WTC11 (cell line): ENCODE measurements around the gene ZNF335. TPM values are rescaled to one million over a fixed set of nuclear protein-coding genes. Genes with fewer than 3 reads are reported as not detected.
A peak's percentile ranks its signal among the peaks of the same experiment; 100 is the strongest.

Source experiments
- ATAC-seq: fragments of 200-7000 bp; cut with Tn5 transposase; 2 replicates; pipeline ENCODE4 v1.10.0; 2021; ENCODE audit warnings: mild to moderate bottlenecking, moderate library complexity
- CTCF ChIA-PET: fragments of 300-600 bp; sonication (Branson Sonifier 250); formaldehyde crosslinking; loops from one replicate; lab custom pipeline; 2021; ENCODE audit warnings: antibody characterized with exemption; lab: Charles Lee
- POLR2A ChIA-PET: fragments of 350-600 bp; sonication (Branson Sonifier 250); formaldehyde crosslinking; loops from one replicate; lab custom pipeline; 2021; ENCODE audit warnings: antibody characterized with exemption; lab: Charles Lee
- DNase-seq: peaks from one replicate; pipeline ENCODE4 v3.0.0; 2021; ENCODE audit warnings: low spot score
- H3K27ac Mint-ChIP-seq: 2 replicates; pipeline ENCODE4 v1.8.0; 2021; ENCODE audit warnings: mixed read lengths
- H3K27me3 Mint-ChIP-seq: 2 replicates; pipeline ENCODE4 v1.8.0; 2021; ENCODE audit warnings: low read depth, mild to moderate bottlenecking, moderate library complexity, mixed read lengths
- H3K36me3 Mint-ChIP-seq: 2 replicates; pipeline ENCODE4 v1.8.0; 2021; ENCODE audit warnings: mixed read lengths
- H3K4me1 Mint-ChIP-seq: 2 replicates; pipeline ENCODE4 v1.8.0; 2022; ENCODE audit warnings: mixed read lengths
- H3K4me3 Mint-ChIP-seq: 2 replicates; pipeline ENCODE4 v1.8.0; 2021; ENCODE audit warnings: mild to moderate bottlenecking, moderate library complexity, mixed read lengths
- H3K9me3 Mint-ChIP-seq: 2 replicates; pipeline ENCODE4 v1.8.0; 2021; ENCODE audit warnings: mixed read lengths
- AR ChIP-seq: fragments of 250-450 bp; sonication (Bioruptor Pico); IDR thresholded peaks from 2 replicates; pipeline ENCODE4 v1.9.0; 2021; ENCODE audit warnings: mild to moderate bottlenecking
- CREM ChIP-seq: sonication (generic); formaldehyde crosslinking; IDR thresholded peaks from 2 replicates; pipeline ENCODE4 v1.8.1; 2022; ENCODE audit warnings: mild to moderate bottlenecking, missing genetic modification reagents, moderate library complexity
- ETV6 ChIP-seq: sonication (generic); formaldehyde crosslinking; IDR thresholded peaks from 2 replicates; pipeline ENCODE4 v1.8.1; 2022; ENCODE audit warnings: mild to moderate bottlenecking, missing genetic modification reagents
- IRF1 ChIP-seq: sonication (generic); formaldehyde crosslinking; IDR thresholded peaks from 2 replicates; pipeline ENCODE4 v1.8.0; 2023; ENCODE audit warnings: missing genetic modification reagents
- KAT7 ChIP-seq: sonication (generic); formaldehyde crosslinking; IDR thresholded peaks from 2 replicates; pipeline ENCODE4 v1.8.1; 2023; ENCODE audit warnings: missing genetic modification reagents, mild to moderate bottlenecking, borderline replicate concordance
- MAX ChIP-seq: sonication (generic); formaldehyde crosslinking; IDR thresholded peaks from 2 replicates; pipeline ENCODE4 v1.8.0; 2022; ENCODE audit warnings: mild to moderate bottlenecking, missing genetic modification reagents
- NFATC4 ChIP-seq: fragments of 250-450 bp; sonication (Bioruptor Pico); IDR thresholded peaks from 2 replicates; pipeline ENCODE4 v1.9.0; 2021; ENCODE audit warnings: mild to moderate bottlenecking
- PRRX2 ChIP-seq: fragments of 250-450 bp; sonication (Bioruptor Pico); IDR thresholded peaks from 2 replicates; pipeline ENCODE4 v1.8.0; 2021; ENCODE audit warnings: mild to moderate bottlenecking
- SP1 ChIP-seq: sonication (generic); formaldehyde crosslinking; conservative IDR thresholded peaks from 2 replicates; pipeline ENCODE4 v1.8.1; 2022; ENCODE audit warnings: missing genetic modification reagents
- TEAD1 ChIP-seq: sonication (generic); formaldehyde crosslinking; IDR thresholded peaks from 2 replicates; pipeline ENCODE4 v1.8.0; 2022; ENCODE audit warnings: mild to moderate bottlenecking, missing genetic modification reagents
- USF1 ChIP-seq: sonication (generic); formaldehyde crosslinking; IDR thresholded peaks from 2 replicates; pipeline ENCODE4 v1.8.0; 2022; ENCODE audit warnings: mild to moderate bottlenecking, missing genetic modification reagents
- ZNF512 ChIP-seq: sonication (generic); formaldehyde crosslinking; IDR thresholded peaks from 2 replicates; pipeline ENCODE4 v1.8.1; 2022; ENCODE audit warnings: missing genetic modification reagents, borderline replicate concordance
- total RNA-seq: library from RNA; stranded (reverse); gene quantifications from 3 replicates; pipeline ENCODE4 v1.2.3, GENCODE V29; 2021
- TF ChIP-seq, protein P1 (sequence below): sonication (generic); formaldehyde crosslinking; IDR thresholded peaks from 2 replicates; pipeline ENCODE4 v1.8.1; 2023; ENCODE audit warnings: mild to moderate bottlenecking, missing genetic modification reagents, borderline replicate concordance
- TF ChIP-seq, protein P2 (sequence below): sonication (generic); formaldehyde crosslinking; IDR thresholded peaks from 2 replicates; pipeline ENCODE4 v1.8.1; 2023; ENCODE audit warnings: mild to moderate bottlenecking, missing genetic modification reagents, moderate library complexity
- TF ChIP-seq, protein P3 (sequence below): sonication (generic); formaldehyde crosslinking; IDR thresholded peaks from 2 replicates; pipeline ENCODE4 v1.8.0; 2022; ENCODE audit warnings: missing genetic modification reagents
- TF ChIP-seq, protein P4 (sequence below): fragments of 250-450 bp; sonication (Bioruptor Pico); conservative IDR thresholded peaks from 2 replicates; pipeline ENCODE4 v1.9.0; 2021; ENCODE audit warnings: mild to moderate bottlenecking

Gene ZNF335
- total RNA-seq, 1 experiment from 2014 or later: 20.0 TPM

- peak overlapping the region; percentile 100 for H3K27ac Mint-ChIP-seq
- ATAC-seq (peak; percentile 66), DNase-seq (peak; percentile 86)
- CTCF ChIA-PET: interaction anchor here (0.6 to 2.7 kb wide), 22 partner anchors 10 to 570 kb away, joined by 3 to 21 read pairs (median 4); partner anchors contain the start of genes CTSA, NEURL2, PLTP and SYS1
- H3K36me3 Mint-ChIP-seq: peaks cover 14% of the 10 kb centered on the region
- peak overlapping the region; percentile 96 for H3K4me3 Mint-ChIP-seq
- peaks cover 38% of the 10 kb centered on the region for H3K4me1 Mint-ChIP-seq
- H3K27me3 Mint-ChIP-seq: no peaks in the 10 kb centered on the region
- POLR2A ChIA-PET: interaction anchor here (0.7 to 3.4 kb wide), 17 partner anchors 8 to 134 kb away, joined by 3 to 43 read pairs (median 4); partner anchors contain the start of genes CTSA, NEURL2, PLTP and SNX21
- no peaks in the 10 kb centered on the region for H3K9me3 Mint-ChIP-seq
- TF ChIP-seq USF1 (0 out of 2 replicates have a peak, but pooled peaks have one; percentile 14), PRRX2 (CRISPR knock-in tag) (peak; percentile 81; the same call in 1 of the 2 replicates), MAX (CRISPR knock-in tag) (0 out of 2 replicates have a peak, but pooled peaks have one; percentile 14), SP1 (CRISPR knock-in tag) (peak; percentile 44), KAT7 (CRISPR knock-in tag) (peak; percentile 63; the same call in 1 of the 2 replicates), AR (CRISPR knock-in tag) (0 out of 2 replicates have a peak, but pooled peaks have one; percentile 19), NFATC4 (CRISPR knock-in tag) (no peak), CREM (CRISPR knock-in tag) (peak; percentile 15; the same call in 1 of the 2 replicates), IRF1 (CRISPR knock-in tag) (peak; percentile 17; the same call in 1 of the 2 replicates), TEAD1 (CRISPR knock-in tag) (peak; percentile 62; the same call in 1 of the 2 replicates), ZNF512 (no peak), ETV6 (peak; percentile 53; the same call in 1 of the 2 replicates)
- TF ChIP-seq, protein P1, sequence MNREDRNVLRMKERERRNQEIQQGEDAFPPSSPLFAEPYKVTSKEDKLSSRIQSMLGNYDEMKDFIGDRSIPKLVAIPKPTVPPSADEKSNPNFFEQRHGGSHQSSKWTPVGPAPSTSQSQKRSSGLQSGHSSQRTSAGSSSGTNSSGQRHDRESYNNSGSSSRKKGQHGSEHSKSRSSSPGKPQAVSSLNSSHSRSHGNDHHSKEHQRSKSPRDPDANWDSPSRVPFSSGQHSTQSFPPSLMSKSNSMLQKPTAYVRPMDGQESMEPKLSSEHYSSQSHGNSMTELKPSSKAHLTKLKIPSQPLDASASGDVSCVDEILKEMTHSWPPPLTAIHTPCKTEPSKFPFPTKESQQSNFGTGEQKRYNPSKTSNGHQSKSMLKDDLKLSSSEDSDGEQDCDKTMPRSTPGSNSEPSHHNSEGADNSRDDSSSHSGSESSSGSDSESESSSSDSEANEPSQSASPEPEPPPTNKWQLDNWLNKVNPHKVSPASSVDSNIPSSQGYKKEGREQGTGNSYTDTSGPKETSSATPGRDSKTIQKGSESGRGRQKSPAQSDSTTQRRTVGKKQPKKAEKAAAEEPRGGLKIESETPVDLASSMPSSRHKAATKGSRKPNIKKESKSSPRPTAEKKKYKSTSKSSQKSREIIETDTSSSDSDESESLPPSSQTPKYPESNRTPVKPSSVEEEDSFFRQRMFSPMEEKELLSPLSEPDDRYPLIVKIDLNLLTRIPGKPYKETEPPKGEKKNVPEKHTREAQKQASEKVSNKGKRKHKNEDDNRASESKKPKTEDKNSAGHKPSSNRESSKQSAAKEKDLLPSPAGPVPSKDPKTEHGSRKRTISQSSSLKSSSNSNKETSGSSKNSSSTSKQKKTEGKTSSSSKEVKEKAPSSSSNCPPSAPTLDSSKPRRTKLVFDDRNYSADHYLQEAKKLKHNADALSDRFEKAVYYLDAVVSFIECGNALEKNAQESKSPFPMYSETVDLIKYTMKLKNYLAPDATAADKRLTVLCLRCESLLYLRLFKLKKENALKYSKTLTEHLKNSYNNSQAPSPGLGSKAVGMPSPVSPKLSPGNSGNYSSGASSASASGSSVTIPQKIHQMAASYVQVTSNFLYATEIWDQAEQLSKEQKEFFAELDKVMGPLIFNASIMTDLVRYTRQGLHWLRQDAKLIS: no peak; the same call in 1 of the 2 replicates
- TF ChIP-seq, protein P2, sequence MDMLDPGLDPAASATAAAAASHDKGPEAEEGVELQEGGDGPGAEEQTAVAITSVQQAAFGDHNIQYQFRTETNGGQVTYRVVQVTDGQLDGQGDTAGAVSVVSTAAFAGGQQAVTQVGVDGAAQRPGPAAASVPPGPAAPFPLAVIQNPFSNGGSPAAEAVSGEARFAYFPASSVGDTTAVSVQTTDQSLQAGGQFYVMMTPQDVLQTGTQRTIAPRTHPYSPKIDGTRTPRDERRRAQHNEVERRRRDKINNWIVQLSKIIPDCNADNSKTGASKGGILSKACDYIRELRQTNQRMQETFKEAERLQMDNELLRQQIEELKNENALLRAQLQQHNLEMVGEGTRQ (CRISPR knock-in tag): 0 out of 2 replicates have a peak, but pooled peaks have one; percentile 33
- TF ChIP-seq, protein P3, sequence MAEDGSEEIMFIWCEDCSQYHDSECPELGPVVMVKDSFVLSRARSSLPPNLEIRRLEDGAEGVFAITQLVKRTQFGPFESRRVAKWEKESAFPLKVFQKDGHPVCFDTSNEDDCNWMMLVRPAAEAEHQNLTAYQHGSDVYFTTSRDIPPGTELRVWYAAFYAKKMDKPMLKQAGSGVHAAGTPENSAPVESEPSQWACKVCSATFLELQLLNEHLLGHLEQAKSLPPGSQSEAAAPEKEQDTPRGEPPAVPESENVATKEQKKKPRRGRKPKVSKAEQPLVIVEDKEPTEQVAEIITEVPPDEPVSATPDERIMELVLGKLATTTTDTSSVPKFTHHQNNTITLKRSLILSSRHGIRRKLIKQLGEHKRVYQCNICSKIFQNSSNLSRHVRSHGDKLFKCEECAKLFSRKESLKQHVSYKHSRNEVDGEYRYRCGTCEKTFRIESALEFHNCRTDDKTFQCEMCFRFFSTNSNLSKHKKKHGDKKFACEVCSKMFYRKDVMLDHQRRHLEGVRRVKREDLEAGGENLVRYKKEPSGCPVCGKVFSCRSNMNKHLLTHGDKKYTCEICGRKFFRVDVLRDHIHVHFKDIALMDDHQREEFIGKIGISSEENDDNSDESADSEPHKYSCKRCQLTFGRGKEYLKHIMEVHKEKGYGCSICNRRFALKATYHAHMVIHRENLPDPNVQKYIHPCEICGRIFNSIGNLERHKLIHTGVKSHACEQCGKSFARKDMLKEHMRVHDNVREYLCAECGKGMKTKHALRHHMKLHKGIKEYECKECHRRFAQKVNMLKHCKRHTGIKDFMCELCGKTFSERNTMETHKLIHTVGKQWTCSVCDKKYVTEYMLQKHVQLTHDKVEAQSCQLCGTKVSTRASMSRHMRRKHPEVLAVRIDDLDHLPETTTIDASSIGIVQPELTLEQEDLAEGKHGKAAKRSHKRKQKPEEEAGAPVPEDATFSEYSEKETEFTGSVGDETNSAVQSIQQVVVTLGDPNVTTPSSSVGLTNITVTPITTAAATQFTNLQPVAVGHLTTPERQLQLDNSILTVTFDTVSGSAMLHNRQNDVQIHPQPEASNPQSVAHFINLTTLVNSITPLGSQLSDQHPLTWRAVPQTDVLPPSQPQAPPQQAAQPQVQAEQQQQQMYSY (CRISPR knock-in tag): no peak
- TF ChIP-seq, protein P4, sequence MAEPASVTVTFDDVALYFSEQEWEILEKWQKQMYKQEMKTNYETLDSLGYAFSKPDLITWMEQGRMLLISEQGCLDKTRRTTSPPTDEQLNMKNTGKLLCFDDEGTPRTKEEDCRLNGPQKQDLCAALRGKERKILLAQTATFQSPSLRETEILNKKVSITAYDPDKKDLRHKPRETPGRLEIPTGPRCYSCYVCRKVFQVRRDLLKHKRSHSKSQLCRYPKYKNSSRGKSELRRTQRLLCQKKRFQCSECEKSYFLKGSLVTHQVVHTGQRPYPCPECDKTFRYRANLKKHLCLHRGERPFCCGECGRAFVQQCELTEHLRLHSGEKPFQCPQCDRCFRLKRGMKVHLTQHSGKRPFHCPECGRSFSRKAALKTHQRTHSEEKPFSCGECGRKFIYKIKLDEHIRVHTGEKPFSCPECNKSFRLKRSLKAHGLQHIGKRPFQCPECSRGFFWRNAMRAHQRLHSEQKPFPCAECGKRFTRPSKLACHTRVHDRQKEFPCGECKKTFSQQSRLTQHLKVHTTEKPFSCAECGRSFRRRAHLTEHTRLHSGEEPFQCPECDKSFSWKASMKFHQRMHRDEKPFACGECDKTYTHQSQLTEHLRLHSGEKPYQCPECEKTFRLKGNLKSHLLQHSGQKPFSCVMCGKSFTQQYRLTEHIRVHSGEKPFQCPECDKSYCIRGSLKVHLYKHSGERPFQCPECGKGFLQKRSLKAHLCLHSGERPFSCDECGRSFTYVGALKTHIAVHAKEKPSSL (CRISPR knock-in tag): peak; percentile 44; the same call in 1 of the 2 replicates
Observed at GRCh38 chr20:45933266-45934045, 38.5 kb downstream of the ZNF335 start.
